Skeletal muscle satellite cell (primary cell): ENCODE measurements around the gene IMPDH2.
A peak's percentile ranks its signal among the peaks of the same experiment; 100 is the strongest.

Experiments used
- H3K27me3 ChIP-seq: 2 replicates; pipeline ENCODE4 v1.7.0; 2013; ENCODE audit warnings: low read length; ENCODE audit not compliant: control insufficient read depth, insufficient read depth
- H3K36me3 ChIP-seq: 2 replicates; pipeline ENCODE4 v1.7.0; 2013; ENCODE audit warnings: mild to moderate bottlenecking, control low read depth, low read length; ENCODE audit not compliant: insufficient read depth
- H3K4me1 ChIP-seq: 2 replicates; pipeline ENCODE4 v1.7.0; 2013; ENCODE audit warnings: low read length; ENCODE audit not compliant: control insufficient read depth, insufficient read depth
- H3K4me2 ChIP-seq: 2 replicates; pipeline ENCODE4 v1.7.0; 2013; ENCODE audit warnings: mild to moderate bottlenecking, low read length
- H3K4me3 ChIP-seq: 2 replicates; pipeline ENCODE4 v1.7.0; 2013; ENCODE audit warnings: low read length
- H3K9ac ChIP-seq: 2 replicates; pipeline ENCODE4 v1.7.0; 2013; ENCODE audit warnings: mild to moderate bottlenecking, low read depth, low read length, moderate library complexity
- H3K9me3 ChIP-seq: replicated peaks from 2 replicates; pipeline ENCODE4 v1.7.0; 2013; ENCODE audit warnings: mild to moderate bottlenecking, control low read depth, low read length

The IMPDH2 gene

DNA sequence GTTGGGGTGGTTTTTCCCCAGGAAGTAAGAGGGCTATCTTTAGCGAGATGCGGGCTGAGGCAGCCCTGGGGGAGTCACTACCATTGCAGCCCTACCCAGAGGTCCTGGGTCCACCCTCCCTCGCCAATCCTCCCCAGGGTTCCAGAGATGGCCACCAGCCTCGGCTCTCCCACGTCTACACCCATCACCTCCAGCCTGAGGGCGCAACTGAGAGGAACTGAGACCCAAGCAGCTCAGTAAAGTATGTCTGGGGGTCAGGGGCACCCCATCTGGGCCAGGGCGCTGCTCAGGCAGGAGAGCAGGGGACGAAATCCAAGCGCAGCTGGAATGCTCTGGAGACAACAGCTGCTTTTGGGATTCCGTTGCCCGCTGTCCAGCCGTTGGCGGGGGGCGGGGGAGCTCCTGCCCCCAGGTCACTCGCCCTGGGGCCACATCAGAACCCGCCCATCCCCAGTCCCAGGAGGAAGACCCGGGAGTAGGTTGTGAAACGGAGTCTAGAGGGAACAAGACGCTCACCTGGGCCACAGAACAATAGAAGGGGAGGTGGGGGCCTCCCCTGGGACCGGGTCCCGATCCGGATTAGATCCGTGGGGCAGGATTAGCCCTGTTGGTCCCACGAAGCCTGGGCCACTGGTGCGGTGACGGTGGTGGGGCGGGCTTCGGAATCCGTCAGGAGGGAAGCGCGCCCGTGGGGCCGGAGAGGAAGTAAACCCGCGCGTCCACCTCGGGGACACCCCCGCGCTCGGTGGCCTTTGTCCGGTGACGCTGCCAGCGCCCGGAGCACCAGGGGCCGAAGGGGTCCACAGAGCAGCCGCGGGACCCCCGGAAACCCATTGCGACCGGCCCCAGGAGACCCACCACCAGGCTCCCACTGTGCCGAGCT lies 8.6 kb downstream of the IMPDH2 start:
- Histone ChIP-seq H3K27me3 (no peaks in the 10 kb centered on the region), H3K36me3 (peaks cover 40% of the 10 kb centered on the region), H3K4me3 (peak overlapping the region; percentile 95), H3K4me2 (peak overlapping the region; percentile 97), H3K4me1 (peaks cover 41% of the 10 kb centered on the region), H3K9me3 (no peaks in the 10 kb centered on the region), H3K9ac (peak overlapping the region; percentile 97)

GRCh38 chr3:49019941-49020329 lies 9.3 kb downstream of the IMPDH2 start:
- H3K27me3 ChIP-seq = no peaks in the 10 kb centered on the region
- peaks cover 35% of the 10 kb centered on the region for H3K4me1 ChIP-seq
- H3K9ac ChIP-seq = peak overlapping the region; percentile 97

DNA sequence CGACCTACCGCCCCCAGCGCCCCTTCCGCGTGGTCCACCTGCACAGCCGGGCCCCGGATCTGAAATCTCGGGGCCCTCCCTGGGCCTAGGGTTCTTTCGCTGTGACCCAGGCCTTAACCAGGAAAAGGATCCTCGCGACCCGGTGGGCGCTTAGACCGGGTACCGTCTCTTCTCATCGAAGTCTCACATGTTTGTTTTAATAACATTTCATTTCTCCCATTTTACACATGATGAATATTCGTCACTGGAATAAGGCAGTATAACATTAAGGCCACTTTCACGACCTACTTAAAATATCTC lies 10.5 kb downstream of the IMPDH2 start:
- Histone ChIP-seq H3K4me3 (peak overlapping the region; percentile 95), H3K4me2 (peak overlapping the region; percentile 99), H3K9ac (peak overlapping the region; percentile 79), H3K36me3 (peaks cover 40% of the 10 kb centered on the region), H3K27me3 (no peaks in the 10 kb centered on the region), H3K9me3 (no peaks in the 10 kb centered on the region), H3K4me1 (peaks cover 38% of the 10 kb centered on the region)

More at GRCh38 chr3:49019941-49020329, 9.3 kb downstream of the IMPDH2 start:
- Histone ChIP-seq H3K4me2 (peak overlapping the region; percentile 97), H3K9me3 (no peaks in the 10 kb centered on the region), H3K36me3 (peaks cover 40% of the 10 kb centered on the region), H3K4me3 (peak overlapping the region; percentile 95)

GRCh38 chr3:49017971-49018706 lies 11.1 kb downstream of the IMPDH2 start, which contains the start of gene DALRD3:
Gene DALRD3, minus strand, starts transcription at chr3:49018580. Its CDS starts 16 bp downstream, at chr3:49018564.
- Histone ChIP-seq H3K4me3 (peak within 1 kb of the TSS; percentile 95), H3K36me3 (peaks cover 40% of the 10 kb centered on the region), H3K4me1 (peaks cover 40% of the 10 kb centered on the region), H3K4me2 (peak within 1 kb of the TSS; percentile 99), H3K9ac (peak within 1 kb of the TSS; percentile 79), H3K9me3 (no peaks in the 10 kb centered on the region), H3K27me3 (no peaks in the 10 kb centered on the region)

- peaks cover 36% of the 10 kb centered on the region for H3K36me3 ChIP-seq
- peak overlapping the region; percentile 95 for H3K4me3 ChIP-seq
- H3K27me3 ChIP-seq = no peaks in the 10 kb centered on the region
- peaks cover 40% of the 10 kb centered on the region for H3K4me1 ChIP-seq
- H3K4me2 ChIP-seq = peak overlapping the region; percentile 99
- H3K9ac ChIP-seq = peak overlapping the region; percentile 79
- H3K9me3 ChIP-seq = no peaks in the 10 kb centered on the region
Observed at GRCh38 chr3:49017229-49017970, 11.8 kb downstream of the IMPDH2 start.

DNA sequence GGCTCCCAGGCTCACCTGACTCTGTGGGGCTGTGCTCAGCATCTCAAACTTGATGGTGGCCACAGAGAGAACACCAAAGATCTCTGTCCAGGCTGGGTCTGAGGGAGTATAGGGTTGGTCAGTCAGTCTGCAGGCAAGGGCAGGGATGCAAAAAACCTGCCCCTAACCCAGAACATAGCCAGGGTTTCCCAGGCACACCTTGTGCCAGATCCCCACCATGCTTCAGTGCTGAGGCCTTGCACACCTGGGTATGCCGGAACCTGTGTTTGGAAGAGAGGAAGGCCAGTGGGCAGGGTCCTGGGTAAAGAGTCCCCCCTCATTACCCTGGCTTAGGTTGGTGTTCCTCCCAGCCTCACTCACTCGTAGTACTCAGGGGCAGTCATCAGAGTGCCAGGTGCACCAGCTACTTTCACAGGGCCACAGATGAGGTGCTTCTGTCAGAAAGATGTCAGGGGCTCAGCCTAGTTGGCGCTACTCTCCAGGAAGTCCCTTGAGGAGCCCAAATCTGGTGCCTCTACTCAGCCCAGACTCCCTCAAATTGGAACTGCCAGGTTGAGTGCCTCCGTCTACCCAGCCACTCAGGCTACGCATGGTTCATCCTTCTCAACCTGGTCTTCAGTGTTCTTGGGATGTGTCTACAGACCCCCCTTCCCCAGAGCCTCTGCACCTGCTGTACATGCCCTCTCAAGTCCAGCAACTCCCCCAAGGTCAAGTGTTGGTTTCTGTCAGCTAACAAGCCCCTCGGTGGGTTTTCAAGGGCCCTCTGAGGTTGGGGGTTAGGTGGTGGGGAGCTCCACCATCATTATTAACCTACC lies 12.6 kb downstream of the IMPDH2 start:
- Histone ChIP-seq H3K36me3 (peaks cover 41% of the 10 kb centered on the region), H3K27me3 (no peaks in the 10 kb centered on the region), H3K4me3 (no peak overlapping the region)

GRCh38 chr3:49015765-49016164 lies 13.4 kb downstream of the IMPDH2 start:
- no peak overlapping the region for H3K4me3 ChIP-seq
- H3K9ac ChIP-seq = no peak overlapping the region
- peaks cover 41% of the 10 kb centered on the region for H3K4me1 ChIP-seq
- H3K27me3 ChIP-seq = no peaks in the 10 kb centered on the region
- no peak overlapping the region for H3K4me2 ChIP-seq
- peaks cover 45% of the 10 kb centered on the region for H3K36me3 ChIP-seq
- H3K9me3 ChIP-seq = no peaks in the 10 kb centered on the region

More for the DNA sequence above, 12.6 kb downstream of the IMPDH2 start:
- Histone ChIP-seq H3K4me2 (peak overlapping the region; percentile 99), H3K9me3 (no peaks in the 10 kb centered on the region), H3K4me1 (peaks cover 41% of the 10 kb centered on the region), H3K9ac (no peak overlapping the region)

GRCh38 chr3:49015072-49015471 lies 14.1 kb downstream of the IMPDH2 start:
- H3K4me2 ChIP-seq = no peak overlapping the region

GRCh38 chr3:49013738-49014660 lies 15.2 kb downstream of the IMPDH2 start:
- H3K9me3 ChIP-seq = no peaks in the 10 kb centered on the region
- peaks cover 32% of the 10 kb centered on the region for H3K4me1 ChIP-seq
- H3K4me3 ChIP-seq = no peak overlapping the region
- no peak overlapping the region for H3K9ac ChIP-seq
- peaks cover 48% of the 10 kb centered on the region for H3K36me3 ChIP-seq
- no peaks in the 10 kb centered on the region for H3K27me3 ChIP-seq
- no peak overlapping the region for H3K4me2 ChIP-seq

More at GRCh38 chr3:49015072-49015471, 14.1 kb downstream of the IMPDH2 start:
- Histone ChIP-seq H3K36me3 (peaks cover 45% of the 10 kb centered on the region), H3K27me3 (no peaks in the 10 kb centered on the region), H3K4me1 (peaks cover 38% of the 10 kb centered on the region), H3K9me3 (no peaks in the 10 kb centered on the region), H3K4me3 (no peak overlapping the region), H3K9ac (no peak overlapping the region)
